ACHN (cell line): ENCODE results near the gene MRPS5.

Experiments used
- DNase-seq: peaks from one replicate; pipeline ENCODE4 v3.0.0-alpha.2; 2015
- in situ Hi-C: cut with HindIII; loops from 2 replicates; pipeline ENCODE4 v1.10.0; 2017; ENCODE audit warnings: low sequenced_read_pairs, low pct_ligation_motif_present, low pct_unique_long_range_greater_than_20kb

The MRPS5 gene

DNA sequence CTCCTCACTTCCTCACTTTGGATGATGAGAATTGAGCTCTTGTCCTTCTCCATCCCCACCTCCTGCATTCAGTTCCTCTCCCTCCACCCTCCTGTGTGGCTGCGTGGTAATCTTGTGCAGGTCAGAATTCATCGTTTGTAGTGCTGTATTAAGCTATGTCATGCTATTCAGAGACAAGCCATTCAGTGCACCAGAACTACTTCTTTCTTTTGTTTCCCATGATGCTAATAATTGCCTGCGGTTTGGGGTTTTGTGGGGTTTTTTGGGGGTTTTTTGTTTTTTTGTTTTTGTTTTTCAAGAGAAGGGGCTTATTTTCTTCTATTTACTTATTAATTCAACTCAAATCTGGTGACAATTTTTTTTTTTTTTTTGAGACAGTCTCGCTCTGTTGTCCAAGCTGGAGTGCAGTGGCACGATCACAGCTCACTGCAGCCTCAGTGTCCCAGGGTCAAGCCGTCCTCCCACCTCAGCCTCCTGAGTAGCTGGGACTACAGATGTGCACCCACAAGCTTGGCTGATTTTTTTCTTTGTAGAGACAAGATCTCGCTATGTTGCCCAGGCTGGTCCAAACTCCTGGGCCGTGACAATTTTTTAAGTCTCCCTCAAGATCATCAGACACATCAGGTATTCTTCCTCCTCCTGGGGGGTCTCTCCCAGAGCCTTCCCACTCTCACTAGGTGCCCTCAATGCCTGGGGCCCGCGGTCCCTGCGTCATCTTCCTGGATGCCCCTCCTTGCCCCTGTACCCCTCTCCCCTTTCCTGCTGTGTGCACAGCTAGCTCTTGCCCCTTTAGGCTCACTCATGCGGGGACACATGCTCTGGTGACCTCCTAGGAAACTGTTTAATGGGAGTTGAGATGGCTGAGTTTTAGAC lies 58.3 kb downstream of the MRPS5 start:
- in situ Hi-C loops, result no loop called here
- DNase-seq, result no peak

DNA sequence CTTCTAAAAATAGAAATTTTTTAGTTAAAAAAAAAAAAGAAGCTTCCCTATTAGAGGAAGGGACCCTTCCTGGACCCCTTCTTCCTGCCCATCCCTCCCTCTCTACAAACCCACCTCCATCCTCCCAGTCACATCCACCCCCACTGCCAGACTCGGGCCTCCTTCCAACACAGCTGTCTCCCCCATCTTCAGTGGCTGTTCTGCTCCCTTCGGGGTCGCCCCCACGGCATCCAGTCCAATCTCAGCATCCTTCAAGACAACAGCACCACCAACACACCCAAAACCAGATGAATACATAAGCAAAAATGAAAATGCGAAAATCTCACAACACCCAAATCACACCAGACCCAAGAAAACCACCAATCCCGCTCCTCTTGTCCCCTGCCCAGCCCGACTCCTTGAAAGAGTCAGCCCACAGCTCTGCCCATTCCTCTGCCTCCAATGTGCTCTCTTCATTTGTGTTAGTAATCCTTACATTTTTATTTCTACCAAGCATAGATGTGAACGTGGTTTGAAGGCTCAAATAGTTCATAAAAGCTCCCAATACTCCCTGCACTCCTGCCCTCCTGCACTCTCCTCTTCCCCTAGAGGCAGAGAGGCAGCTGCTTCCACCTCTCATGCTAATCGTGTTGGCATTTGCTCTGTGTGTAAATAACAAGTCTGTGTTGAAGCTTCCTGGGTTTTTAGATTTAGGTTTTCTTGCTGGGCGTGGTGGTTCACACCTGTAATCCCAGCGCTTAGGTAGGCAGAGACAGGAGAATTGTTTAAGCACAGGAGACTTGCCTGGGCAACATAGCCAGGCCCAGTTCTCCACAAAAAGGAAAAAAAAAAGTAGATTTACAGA lies 59.1 kb downstream of the MRPS5 start:
- in situ Hi-C loops, result no loop called here
- no peak for DNase-seq

DNA sequence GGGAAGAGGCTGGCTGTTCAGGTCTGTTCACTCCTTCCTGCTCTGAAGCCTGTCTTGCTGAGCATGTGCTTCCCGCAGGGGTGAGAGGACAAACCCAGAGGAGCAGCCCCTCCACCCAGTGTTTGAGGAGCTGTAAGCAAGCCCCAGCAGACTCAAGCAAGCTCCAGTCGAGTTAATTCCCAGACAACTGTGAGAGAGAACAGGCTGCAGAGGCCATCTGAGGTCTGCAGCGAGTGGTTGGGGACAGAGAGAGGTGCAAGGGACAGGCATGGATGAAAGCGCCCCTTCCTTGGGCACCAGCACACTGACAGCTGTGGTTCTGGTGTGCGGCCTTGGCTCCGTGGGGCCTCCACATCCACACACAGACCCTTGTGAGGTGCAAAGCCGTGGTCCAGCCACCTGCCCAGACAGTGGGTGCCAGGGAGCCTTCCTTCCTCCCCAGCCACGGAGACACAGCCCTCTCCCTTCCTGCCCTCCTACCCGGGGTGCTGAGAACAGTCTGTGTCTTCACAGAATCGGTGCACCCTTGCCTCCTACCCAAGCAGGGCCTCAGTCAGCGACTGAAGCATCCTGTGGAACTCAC lies 59.9 kb downstream of the MRPS5 start:
- no peak for DNase-seq
- in situ Hi-C loops, result no loop called here

DNA sequence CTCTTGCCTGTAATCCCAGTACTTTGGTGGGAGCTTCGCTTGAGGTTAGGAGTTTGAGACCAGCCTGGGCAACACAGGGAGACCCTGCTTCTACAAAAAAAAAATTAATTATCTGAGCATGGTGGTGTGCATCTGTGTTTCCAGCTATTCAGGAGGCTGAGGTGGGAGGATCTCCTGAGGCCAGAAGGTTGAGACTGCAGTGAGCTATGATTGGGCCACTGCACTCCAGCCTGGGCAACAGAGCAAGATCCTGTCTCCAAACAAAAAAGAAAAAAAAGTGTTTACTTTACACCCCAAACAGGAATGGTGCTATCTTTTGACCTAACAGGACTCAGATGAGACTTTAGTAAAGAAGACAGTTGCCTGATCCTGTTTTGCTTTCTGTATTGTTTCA lies 60.5 kb downstream of the MRPS5 start:
- no peak for DNase-seq
- in situ Hi-C loops, result no loop called here

DNA sequence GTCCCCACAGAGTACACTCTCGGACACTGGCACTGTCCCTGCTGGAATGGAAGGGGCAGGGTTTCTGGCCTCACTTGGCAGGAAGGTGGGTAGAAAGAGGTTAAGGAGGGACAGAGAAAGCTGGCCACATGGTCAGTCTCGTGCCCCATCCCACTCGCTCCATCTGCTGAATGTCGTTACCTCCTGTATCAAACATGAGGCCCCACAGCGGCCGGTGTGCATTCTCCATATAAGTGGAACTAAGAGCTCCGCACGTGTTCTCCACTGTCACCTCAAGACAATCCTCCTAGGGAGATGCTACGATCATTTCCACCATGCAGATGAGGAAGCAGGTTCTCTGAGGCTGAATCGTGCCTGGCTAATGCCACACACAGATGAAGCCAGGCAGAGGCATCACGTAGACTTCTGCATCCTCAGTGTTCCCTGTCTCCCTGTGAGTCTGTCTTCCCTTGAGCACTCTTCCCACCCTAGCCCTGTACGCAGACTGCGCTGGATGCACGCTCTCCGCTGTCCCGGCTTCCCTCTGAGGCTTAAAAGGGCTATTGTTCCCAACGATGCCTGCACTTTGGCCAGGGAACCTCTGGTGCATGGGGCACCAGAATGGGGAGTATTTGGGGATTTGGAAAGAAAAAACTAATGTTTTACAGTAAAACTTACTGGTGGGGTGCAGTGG lies 61.0 kb downstream of the MRPS5 start:
- no peak for DNase-seq
- in situ Hi-C loops, result no loop called here

DNA sequence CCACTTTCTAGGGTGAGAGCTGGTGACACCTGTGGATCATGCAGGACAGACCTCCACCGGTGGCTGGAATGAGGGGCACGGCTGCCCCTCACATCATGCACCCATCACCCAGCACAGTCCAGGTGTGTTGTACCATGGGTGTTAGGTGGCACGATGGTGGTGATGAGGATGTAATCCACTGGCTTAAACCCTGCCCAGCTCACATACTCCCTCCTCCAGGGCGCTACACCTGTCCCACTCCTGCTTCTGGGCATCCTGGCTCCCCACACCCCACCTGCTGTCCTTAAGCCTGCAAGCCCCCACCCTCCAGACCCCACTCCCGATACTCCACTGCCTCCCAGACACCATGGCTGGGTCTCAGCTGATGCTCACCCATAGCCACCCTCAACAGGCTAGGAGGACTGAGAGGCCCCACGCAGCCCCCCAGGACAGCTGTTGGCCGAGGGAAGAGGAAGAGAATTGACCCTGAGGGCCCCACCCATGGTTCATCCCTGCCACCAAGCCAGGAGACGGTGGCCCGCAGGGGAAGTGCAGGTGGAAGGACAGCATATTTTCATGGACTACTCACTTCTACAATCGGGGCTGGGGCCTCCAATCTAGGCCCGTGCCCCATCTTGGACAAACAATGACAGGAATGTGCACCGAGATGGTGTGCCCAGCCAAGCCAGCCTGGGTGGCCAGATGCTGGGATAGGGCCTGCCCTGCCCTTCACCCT lies 61.8 kb downstream of the MRPS5 start:
- no peak for DNase-seq
- in situ Hi-C loops, result no loop called here

DNA sequence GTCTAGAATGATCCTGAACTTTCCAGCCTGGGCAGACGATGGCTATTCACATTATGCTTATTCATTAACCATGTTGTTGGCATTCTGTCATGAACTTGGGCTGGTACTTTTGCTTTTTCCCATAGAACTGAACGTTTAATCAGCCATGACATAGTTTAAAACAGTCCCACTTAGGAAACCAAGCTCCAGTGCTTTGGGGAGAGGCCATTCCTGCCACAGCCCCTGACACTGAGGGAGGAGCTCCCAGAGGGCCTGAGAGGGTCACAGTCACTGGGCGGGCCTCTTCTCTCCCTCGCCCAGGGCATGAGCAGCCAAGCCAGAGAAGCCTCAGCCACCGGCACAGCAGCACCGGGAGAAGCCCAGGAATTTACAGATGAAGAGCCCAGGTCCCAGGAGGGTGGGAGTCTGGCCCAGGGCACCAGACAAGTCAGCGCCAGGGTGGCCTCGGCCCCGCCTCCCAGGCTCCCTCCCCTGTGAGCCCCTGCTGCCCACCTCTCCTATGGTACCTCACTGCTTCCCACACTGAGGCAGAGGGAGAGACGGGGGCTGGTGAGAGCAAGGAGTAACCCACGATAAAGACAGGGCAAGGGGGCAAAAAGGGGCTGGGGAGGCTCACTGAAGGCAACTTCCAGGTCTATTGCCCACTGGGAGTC lies 62.5 kb downstream of the MRPS5 start:
- in situ Hi-C loops, result no loop called here
- DNase-seq, result peak; percentile 88

DNA sequence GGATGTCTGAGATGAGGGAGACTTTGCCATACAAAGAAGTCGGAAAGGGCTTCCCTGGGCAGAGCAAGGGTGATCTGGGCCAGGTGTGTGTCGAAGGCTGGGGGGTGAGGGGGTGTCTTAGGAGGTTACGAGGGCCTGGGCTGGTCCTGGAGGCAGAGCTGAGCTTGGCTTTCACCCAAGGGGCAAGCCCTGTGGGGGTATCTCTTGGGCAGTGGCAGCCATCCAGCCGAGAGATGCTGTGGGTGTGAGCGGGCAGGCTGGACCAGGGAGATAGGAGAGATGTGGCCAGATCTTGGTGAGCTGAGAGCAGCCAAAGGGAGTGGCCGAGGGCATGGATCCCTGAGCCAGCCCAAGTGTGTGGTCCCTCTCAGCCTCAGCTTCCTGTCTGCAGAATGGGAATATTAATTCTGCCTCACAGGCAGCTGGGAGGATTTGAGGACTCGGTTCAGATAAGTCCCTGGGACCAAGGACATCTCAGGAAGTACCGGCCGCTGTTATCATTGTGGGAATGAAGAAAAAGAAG lies 63.1 kb downstream of the MRPS5 start:
- peak; percentile 55 for DNase-seq
- in situ Hi-C loops, result no loop called here

DNA sequence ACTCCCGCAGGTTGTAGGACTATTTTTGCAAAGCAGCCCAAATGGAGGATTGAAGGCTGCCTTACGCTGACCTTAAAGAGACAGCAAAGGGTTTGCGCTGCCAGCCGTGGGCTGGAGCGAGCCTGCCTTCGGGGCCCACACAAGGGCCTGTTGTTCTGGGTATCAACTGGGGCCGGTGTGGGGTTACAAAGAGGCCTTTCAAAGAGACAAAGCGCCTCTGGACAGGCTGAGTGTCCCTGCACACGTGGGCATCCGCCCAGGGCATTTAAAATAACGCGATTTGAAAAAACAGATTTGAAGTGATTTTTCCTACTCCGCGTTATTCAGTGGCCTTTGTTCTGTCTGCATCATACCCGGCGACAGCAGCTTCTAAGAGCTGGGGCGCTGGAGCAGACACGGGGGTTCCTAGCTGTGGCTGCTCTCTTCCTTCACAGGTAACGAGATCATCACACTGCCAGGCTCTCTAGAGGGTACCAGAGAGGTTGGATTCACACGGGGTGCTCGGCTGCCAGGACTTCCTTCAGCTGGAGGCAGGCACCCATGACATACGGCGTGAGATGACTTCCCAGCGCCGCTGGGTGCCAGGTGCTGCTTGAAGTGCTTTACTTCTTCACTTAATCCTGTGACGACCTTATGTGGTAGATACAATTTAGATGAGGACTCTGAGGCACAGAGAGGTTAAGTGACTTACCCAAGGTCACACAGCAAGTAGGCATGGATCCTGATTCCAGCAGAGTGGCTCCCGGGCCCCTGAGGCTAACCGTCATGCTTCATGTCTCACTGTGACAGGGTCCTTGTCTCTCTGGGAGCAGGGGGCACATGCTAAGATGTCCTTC lies 63.9 kb downstream of the MRPS5 start:
- in situ Hi-C loops, result no loop called here
- no peak for DNase-seq

DNA sequence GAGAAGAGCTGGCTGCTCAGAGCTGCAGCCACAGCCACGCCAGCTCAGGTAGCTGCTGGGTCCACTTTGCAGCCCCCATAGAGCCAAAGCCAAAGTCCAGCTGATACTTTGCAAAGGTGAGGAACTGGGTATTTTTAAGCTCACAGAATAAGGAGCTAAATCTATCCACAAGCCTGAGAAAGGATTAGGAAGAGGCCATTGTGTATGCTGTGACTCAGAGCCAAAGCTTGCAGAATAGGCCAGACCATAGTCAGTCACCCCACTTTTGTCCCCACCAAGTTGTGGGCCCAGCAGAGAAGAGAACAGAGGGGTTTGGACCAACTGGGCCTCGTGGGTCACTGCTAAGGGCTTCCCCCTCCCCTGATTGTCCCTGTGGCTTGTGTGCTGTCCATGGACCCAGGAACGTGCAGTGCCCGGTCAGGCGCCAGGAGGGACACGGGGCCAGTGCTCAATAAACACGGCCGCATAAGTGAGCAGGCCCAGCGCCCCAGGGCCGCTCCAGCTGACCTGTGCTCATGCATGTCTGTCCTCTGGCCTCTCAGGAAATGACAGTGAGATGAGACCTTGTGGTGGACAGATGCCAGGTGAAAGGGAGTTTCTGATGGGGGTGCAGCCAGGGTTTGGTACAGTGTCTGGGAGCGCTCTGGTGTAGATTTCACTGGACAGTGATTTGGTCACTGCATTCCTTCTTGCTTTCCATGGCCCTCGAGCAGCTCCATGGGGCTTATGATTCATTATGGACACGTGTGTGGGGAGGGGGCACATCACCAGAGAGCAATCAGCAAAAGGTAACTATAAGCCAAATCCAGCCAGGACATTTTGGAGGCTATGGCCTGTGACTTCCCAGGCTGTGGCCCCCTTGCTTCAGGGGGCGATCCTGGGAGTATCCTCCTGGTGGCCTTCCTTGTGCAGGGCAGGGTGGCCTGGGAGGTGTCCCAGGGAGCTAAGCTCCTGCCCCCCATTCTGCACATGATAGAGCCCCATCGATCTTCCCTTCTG lies 64.8 kb downstream of the MRPS5 start:
- in situ Hi-C loops, result no loop called here

DNA sequence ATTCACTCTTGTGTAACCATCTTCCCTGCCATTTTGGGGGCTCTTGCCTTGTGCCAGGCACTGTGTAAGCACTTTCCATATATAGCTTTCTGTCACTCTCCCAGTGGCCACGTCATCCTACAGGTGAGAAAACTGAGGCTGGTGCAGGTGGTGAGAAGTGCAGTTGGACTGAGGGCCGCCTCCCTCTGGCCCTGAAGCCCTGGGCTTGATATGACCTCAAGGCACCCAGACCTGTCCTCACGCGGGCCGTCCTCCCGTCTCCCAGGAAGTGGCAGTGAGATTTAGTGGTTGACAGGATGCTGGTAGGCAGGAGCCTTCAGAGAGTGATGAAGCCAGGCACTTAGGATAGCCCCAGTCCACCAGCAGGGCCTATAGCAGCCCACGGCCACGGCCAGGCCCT lies 65.6 kb downstream of the MRPS5 start:
- DNase-seq, result no peak
- in situ Hi-C loops, result no loop called here

More for the DNA sequence above, 64.8 kb downstream of the MRPS5 start:
- peak; percentile 67 for DNase-seq

DNA sequence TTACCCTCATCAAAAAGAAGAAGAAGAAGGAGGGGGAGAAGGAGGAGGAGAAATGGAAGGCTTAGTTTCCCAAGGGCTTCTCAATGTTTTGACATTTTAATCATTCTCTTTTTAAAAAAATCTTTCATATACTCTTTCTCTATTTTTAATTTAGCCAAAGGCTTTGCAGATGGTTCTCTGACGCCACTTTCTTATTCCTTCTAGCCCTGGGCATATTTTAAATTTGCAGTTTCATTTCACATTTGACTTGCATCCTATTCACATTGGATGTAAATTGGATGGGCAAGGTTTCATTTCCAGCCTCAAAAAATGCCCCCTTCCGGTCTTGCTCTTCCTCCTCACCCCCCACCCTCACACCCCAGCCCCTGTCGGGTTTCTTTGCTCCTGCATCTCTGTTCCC lies 66.3 kb downstream of the MRPS5 start:
- DNase-seq, result no peak
- in situ Hi-C loops, result no loop called here

DNA sequence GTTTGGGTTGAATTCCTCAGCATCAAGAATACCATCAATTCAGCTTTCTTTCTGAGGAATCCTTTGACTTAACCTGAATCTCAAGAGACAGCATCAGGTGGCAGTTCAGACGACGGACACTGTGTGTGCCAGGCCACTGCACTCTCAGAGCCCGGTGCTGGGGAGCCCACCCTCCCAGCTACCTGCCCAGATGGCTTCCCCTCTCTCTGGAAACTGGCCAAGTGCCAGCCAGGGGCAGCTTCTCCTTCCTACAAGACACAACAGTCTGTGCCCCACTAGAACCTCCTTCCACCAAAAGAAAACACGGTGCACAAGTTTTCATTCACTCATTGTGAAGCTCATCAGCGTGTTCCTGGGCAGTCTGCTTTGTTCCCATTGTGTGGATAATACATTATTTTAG lies 67.6 kb downstream of the MRPS5 start:
- DNase-seq, result no peak
- in situ Hi-C loops, result no loop called here

DNA sequence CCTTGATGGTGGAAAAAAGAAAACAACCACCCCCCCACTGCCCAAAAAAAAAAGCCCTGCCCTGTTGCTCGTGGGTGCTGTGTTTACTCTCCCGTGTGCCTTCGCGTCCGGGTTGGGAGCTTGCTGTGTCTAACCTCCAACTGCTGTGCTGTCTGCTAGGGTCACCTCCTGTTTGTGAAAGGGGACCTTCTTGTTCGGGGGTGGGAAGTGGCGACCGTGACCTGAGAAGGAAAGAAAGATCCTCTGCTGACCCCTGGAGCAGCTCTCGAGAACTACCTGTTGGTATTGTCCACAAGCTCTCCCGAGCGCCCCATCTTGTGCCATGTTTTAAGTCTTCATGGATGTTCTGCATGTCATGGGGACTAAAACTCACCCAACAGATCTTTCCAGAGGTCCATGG lies 68.1 kb downstream of the MRPS5 start:
- in situ Hi-C loops, result no loop called here
- DNase-seq, result peak; percentile 39

DNA sequence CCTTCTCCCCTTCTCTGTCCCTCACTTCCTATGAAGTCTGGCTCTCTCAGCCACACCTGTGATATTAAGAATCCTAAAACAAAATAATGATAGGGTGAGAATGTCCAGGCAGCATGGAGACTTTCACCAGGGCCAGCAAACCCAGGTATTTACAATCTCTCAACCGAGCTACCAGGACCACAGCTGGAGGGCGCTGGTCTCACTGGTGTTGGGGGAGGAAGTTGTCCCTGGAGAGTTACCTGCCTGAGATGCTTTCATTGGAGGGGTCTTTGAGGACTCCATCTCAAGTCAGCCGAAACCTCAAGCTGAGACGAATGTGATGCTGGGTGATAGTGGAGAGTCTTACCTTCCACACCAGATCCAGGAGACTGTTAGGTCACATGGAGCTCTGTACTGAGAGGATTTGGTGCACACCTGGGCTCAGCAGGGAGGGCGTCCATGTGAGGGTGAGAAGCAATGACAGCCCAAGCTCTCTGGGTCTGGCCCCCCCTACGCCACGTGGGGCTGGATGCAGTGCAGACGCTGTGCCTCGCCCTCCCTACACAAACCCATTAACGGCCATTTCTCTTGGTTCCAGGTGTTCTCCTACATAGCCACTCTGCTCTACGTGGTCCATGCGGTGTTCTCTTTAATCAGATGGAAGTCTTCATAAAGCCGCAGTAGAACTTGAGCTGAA lies 68.7 kb downstream of the MRPS5 start:
- no peak for DNase-seq
- in situ Hi-C loops, result no loop called here
